HFFc6 (cell line): ENCODE measurements around the gene VWA3A. TPM values are rescaled to one million over a fixed set of nuclear protein-coding genes. Genes with fewer than 3 reads are reported as not detected.
"Not testable (repeated sequence)": the region's sequence is repeated elsewhere in the genome, so short reads cannot be mapped to it uniquely, and the experiment has no call there.

Source experiments
- DNase-seq: peaks from one replicate; pipeline ENCODE4 v3.0.0-alpha.2; 2018
- H3K27ac Mint-ChIP-seq: 2 replicates; pipeline ENCODE4 v1.8.0; 2020; ENCODE audit warnings: mild to moderate bottlenecking, mixed read lengths
- H3K27me3 Mint-ChIP-seq: 2 replicates; pipeline ENCODE4 v1.8.0; 2021; ENCODE audit warnings: mild to moderate bottlenecking, moderate library complexity, mixed read lengths; ENCODE audit not compliant: insufficient read depth
- H3K36me3 Mint-ChIP-seq: 2 replicates; pipeline ENCODE4 v1.8.0; 2021; ENCODE audit warnings: low read depth, mixed read lengths
- H3K4me1 Mint-ChIP-seq: 2 replicates; pipeline ENCODE4 v1.8.0; 2020; ENCODE audit warnings: low read depth, mixed read lengths
- H3K4me3 Mint-ChIP-seq: 2 replicates; pipeline ENCODE4 v1.8.0; 2020; ENCODE audit warnings: mild to moderate bottlenecking, moderate library complexity, mixed read lengths
- H3K9me3 Mint-ChIP-seq: 2 replicates; pipeline ENCODE4 v1.8.0; 2020; ENCODE audit warnings: mild to moderate bottlenecking, mixed read lengths
- CTCF ChIP-seq: fragments of 200-600 bp; sonication (generic); IDR thresholded peaks from 2 replicates; pipeline ENCODE4 v1.5.0; 2021; ENCODE audit warnings: antibody characterized with exemption, mild to moderate bottlenecking
- long read RNA-seq: library from polyadenylated mRNA; unstranded; transcript quantifications from one replicate; pipeline ENCODE4 v2.0.0, GENCODE V29; 2019
- total RNA-seq, 6 experiments: library from RNA; stranded (reverse); fragmentation: NEBNext Ultra II Directional; extraction: Animal tissue kit (Norgen Biotek cat#: 25700); gene quantifications; 2 replicates in 1 of 6; 3 replicates in 5 of 6; pipeline ENCODE4 v1.2.3, GENCODE V29; 2021

Gene VWA3A, protein sequence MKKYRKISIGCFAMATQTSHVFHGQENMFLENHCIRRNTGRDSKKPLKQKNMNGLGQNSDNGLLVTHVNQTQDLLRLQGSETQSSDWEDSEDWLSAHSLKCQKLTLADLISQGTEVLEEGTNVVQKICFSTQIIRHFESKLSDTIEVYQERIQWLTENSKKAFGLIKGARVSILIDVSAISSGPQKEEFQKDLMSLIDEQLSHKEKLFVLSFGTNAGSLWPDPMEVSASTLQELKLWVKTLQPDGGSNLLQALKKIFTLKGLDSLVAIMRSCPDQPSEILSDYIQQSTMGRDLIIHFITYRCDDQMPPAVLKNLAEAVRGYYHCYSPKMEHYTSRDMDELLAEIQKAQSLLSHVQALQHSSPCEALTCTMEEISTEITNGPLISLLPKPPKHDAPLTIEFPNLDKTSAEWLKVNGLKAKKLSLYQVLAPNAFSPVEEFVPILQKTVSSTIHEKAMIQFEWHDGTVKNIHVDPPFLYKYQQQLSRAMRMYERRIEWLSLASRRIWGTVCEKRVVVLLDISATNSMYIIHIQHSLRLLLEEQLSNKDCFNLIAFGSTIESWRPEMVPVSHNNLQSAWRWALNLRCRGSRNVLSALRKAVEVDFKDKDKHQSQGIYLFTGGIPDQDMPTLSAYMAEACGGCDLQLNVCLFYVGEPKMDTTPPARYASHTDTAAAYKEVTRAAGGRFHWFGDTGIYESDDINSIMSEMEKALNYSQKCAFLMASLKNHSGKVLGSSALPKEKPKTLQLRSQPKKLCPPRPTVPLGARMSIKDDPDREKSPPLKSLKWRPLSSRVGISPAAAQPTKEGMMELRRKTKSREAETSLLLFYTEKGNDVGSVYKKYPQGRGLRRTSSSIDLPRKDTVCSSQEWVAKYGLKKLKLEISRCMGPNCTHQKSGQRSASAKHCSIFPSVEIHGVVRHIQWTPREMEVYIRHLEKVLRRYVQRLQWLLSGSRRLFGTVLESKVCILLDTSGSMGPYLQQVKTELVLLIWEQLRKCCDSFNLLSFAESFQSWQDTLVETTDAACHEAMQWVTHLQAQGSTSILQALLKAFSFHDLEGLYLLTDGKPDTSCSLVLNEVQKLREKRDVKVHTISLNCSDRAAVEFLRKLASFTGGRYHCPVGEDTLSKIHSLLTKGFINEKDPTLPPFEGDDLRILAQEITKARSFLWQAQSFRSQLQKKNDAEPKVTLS
- total RNA-seq: under 1 TPM in 2 of 6 experiments, not detected in 4; 0.09 to 0.41 TPM
- long read RNA-seq: 0 reads

DNA sequence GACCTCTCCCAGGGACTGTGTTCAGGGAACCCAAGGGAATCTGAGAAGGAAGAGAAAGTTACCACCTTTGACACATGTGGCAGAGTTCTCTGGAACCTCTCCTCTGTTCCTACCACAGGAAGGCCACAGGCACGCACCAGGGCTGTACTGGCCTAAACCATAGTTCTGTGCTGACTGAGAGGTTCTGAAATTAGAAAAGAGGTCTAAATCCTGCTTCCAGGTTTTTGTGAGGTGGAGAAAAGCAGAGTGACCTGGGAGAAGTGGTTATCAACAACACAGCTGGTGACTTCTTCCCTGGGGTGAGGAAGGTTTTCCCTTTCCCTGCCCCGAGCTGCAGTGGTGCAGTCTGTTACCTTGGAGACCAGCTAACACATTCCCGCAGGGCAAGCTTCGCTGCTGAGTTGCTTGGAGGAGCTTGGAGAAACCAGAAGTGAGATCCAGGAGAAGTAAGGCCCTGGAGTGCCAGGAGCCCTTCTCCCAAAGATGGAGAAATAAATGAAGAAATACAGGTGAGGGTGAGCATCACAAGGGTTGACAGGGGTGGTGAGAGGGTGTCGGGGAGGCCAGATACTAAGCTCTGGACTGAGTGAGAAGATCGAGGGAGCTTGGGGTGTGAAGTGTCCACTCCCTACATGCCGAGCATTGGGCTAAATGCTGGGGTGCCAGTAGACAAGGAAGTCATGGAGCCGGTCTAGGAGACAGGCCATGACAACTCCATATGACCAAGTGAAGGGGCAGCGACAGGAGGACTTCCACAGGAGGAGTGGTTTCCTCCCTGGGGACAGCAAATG is at the start of gene VWA3A:
TSS of gene VWA3A (plus strand) at position 399 of the 791 bp plus-strand sequence. CDS start at position 496, 97 bp downstream.
- peak within 1 kb of the TSS; percentile 85 for H3K27ac Mint-ChIP-seq
- H3K36me3 Mint-ChIP-seq: peaks cover 13% of the 10 kb centered on the region
- H3K9me3 Mint-ChIP-seq: no peaks in the 10 kb centered on the region
- peaks cover 14% of the 10 kb centered on the region for H3K4me1 Mint-ChIP-seq
- TF ChIP-seq CTCF: no peak
- H3K4me3 Mint-ChIP-seq: peak within 1 kb of the TSS; percentile 62
- DNase-seq: peak; percentile 75
- peaks cover 7% of the 10 kb centered on the region for H3K27me3 Mint-ChIP-seq

DNA sequence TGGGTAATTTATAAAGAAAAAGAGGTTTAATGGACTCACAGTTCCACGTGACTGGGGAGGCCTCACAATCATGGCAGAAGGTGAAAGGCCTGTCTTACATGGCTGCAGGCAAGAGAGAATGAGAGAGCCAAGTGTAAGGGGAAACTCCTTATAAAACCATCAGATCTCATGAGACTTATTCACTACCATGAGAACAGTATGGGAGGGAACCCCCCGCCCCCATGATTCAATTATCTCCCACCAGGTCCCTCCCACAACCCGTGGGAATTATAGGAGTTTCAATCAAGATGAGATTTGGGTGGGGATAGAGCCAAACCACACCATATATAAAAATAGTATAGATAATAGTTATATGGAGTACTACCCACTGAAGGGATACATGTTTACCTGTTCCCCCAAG is 48.5 kb upstream of the VWA3A start:
- not testable (repeated sequence) for H3K9me3 Mint-ChIP-seq, H3K27ac Mint-ChIP-seq, H3K36me3 Mint-ChIP-seq, H3K4me3 Mint-ChIP-seq, H3K27me3 Mint-ChIP-seq, DNase-seq
- H3K4me1 Mint-ChIP-seq: peaks cover 24% of the 10 kb centered on the region

GRCh38 chr16:22045888-22046287 is 46.5 kb upstream of the VWA3A start:
- H3K4me1 Mint-ChIP-seq: peaks cover 24% of the 10 kb centered on the region
- DNase-seq, H3K9me3 Mint-ChIP-seq, H3K27me3 Mint-ChIP-seq, H3K4me3 Mint-ChIP-seq, H3K27ac Mint-ChIP-seq, H3K36me3 Mint-ChIP-seq: not testable (repeated sequence)

DNA sequence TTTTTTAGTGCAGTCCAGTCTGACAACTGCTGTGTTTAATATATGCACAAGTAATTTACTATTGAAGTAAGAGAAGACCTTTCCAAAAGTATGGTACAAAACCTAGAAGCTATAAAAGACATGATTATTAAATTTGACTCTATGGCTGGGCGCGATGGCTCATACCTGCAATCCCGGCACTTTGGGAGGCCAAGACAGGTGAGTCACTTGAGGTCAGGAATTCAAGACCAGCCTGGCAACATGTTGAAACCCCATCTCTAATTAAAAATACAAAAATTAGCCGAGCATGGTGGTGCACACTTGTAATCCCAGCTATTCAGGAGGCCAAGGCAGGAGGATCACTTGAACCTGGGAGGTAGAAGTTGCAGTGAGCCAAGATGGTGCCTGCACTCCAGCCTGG is 41.4 kb upstream of the VWA3A start:
- H3K9me3 Mint-ChIP-seq: no peaks in the 10 kb centered on the region
- peaks cover 12% of the 10 kb centered on the region for H3K4me1 Mint-ChIP-seq

DNA sequence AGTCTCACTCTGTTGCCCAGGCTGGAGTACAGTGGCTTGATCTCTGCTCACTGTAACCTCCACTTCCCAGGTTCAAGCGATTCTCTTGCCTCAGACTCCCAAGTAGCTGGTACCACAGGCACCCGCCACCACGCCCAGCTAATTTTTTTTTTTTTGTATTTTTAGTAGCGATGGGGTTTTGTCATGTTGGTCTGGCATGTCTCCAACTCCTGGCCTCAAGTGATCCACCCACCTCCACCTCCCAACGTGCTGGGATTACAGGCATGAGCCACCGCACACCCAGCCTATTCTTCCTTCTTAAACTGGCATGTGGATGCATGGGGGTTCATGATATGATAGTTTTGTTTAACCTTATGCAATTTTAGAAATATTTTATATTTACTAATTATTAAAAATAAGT is 39.4 kb upstream of the VWA3A start:
- no peak for DNase-seq
- Mint-ChIP-seq H3K27me3 (no peaks in the 10 kb centered on the region), H3K27ac (no peak overlapping the region), H3K36me3 (peaks cover 19% of the 10 kb centered on the region), H3K4me3 (no peak overlapping the region), H3K4me1 (peaks cover 14% of the 10 kb centered on the region), H3K9me3 (no peaks in the 10 kb centered on the region)
- no peak for TF ChIP-seq CTCF

More for the DNA sequence above, 41.4 kb upstream of the VWA3A start:
- TF ChIP-seq CTCF: no peak
- no peak overlapping the region for H3K4me3 Mint-ChIP-seq
- no peaks in the 10 kb centered on the region for H3K27me3 Mint-ChIP-seq
- no peak overlapping the region for H3K27ac Mint-ChIP-seq
- peaks cover 3% of the 10 kb centered on the region; the same call in 1 of the 2 replicates for H3K36me3 Mint-ChIP-seq
- no peak for DNase-seq

DNA sequence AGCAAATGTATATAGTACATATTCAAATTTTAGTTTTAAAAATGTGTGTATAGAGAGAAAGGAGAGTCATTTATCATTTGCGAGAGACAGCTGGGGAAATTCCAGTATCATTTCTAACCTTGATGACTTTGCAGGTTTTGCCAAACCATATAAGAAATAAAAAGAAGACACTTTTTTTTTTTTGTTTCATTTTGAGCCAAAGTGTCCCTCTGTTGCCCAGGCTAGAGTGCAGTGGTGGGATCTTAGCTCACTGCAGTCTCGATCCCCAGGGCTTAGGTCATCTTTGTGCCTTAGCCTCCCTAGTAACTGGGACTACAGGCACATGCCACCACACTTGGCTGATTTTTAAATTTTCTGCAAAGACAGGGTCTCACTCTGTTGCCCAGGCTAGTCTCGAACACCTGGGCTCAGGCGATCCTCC is 38.4 kb upstream of the VWA3A start:
- TF ChIP-seq CTCF: no peak
- Mint-ChIP-seq H3K36me3 (peaks cover 19% of the 10 kb centered on the region), H3K9me3 (no peaks in the 10 kb centered on the region), H3K4me1 (peaks cover 20% of the 10 kb centered on the region), H3K27ac (no peak overlapping the region), H3K4me3 (no peak overlapping the region), H3K27me3 (no peaks in the 10 kb centered on the region)
- DNase-seq: no peak
